RWPE1 (cell line): Measurements from ENCODE around the gene FAM241B.
A peak's percentile ranks its signal among the peaks of the same experiment; 100 is the strongest.

Experiments used
- CTCF ChIA-PET: fragments of 350-600 bp; sonication (Branson Sonifier 250); formaldehyde crosslinking; extraction: SDS; loops from one replicate; lab custom pipeline; 2021; lab: Yijun Ruan, JAX
- POLR2A ChIA-PET: fragments of 400-600 bp; formaldehyde crosslinking; extraction: SDS; loops from one replicate; lab custom pipeline; 2020; ENCODE audit warnings: antibody characterized with exemption; ENCODE audit not compliant: low non-redundant PET; lab: Yijun Ruan, JAX
- DNase-seq: peaks from one replicate; pipeline ENCODE4 v3.0.0; 2012; ENCODE audit warnings: low spot score
- H3K27ac ChIP-seq: fragments of 450-650 bp; 2 replicates; pipeline ENCODE4 v1.5.1; 2017
- CTCF ChIP-seq: fragments of 450-650 bp; conservative IDR thresholded peaks from 2 replicates; pipeline ENCODE4 v1.5.1; 2017; ENCODE audit warnings: low read depth, mild to moderate bottlenecking

FAM241B gene

DNA sequence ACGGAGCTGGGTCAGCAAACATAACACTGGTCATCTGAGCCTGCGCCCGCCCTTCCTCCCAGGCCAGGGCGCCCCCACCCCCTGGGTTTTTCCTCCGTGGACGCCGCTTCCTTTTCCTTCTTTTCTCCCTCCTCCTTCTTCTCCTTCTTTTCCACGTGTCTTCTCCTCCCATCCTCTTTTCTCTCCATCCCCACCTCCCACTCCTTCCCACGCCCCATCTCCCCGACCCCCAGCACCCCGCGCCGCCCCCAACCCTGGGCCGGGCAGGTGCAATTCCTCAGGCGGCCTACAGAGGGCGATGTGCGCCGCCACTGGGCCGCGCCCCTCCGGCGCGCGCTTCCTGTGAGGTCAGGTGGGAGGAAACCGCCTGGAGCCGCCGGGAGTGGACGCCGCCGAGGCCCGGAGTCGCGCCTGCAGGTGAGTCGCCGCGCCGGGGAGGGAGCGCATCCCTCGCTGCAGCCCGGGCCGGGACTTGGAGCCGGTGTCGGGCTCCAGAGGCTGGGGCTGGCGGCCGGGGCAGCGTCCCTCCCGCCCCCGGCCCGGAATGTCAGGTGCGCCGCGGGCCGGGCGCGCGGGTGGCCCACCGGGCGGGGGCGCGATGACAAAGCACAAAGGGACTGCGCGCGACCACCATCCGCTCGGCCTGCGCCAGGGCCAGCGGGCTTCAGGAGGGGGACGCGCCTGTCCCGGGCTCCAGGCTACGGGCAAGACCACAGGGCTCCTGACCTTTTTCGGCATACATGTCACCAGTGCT is at the start of gene FAM241B:
TSS of gene FAM241B (plus strand) at position 351 of the 754 bp plus-strand sequence. CDS start 1,497 bp downstream, outside the sequence.
- TF ChIP-seq CTCF, result peak; percentile 99
- no peak within 1 kb of the TSS for H3K27ac ChIP-seq
- ChIA-PET CTCF (interaction anchor here (0.6 to 1.1 kb wide), 6 partner anchors 11 to 291 kb away, joined by 3 to 6 read pairs (median 3); no protein-coding TSS in a partner anchor), POLR2A (no interaction called here)
- peak; percentile 91 for DNase-seq

DNA sequence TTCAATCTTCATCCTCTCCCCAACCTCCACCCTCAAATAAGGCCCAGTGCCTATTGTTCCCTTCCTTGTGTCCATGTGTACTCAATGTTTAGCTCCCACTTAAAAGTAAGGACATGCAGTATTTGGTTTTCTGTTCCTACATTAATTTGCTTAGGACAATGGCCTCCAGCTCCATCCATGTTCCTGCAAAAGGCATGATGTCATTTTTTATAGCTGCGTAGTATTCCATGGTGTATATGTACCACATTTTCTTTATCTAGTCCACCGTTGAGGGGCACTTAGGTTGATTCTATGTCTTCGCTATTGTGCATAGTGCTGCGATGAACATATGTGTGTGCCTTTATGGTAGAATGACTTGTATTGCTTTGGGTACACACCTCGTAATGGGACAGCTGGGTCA is 49.6 kb upstream of the FAM241B start:
- TF ChIP-seq CTCF, result no peak
- no peak overlapping the region for H3K27ac ChIP-seq
- POLR2A ChIA-PET, result no interaction called here
- no peak for DNase-seq
- CTCF ChIA-PET, result interaction anchor here (0.5 kb wide), 1 partner anchor 16 kb away, joined by 4 read pairs; no protein-coding TSS in a partner anchor

- H3K27ac ChIP-seq, result no peak overlapping the region
- CTCF ChIA-PET, result interaction anchor here (0.6 to 1.2 kb wide), 2 partner anchors 9 to 746 kb away, joined by 3 to 4 read pairs; no protein-coding TSS in a partner anchor
- no peak for TF ChIP-seq CTCF
- POLR2A ChIA-PET, result no interaction called here
- DNase-seq, result no peak
These were observed 46.9 kb upstream of the FAM241B start for GRCh38 chr10:69583106-69583505.

GRCh38 chr10:69584624-69585023 is 45.4 kb upstream of the FAM241B start:
- no peak overlapping the region for H3K27ac ChIP-seq
- no peak for DNase-seq
- ChIA-PET POLR2A (no interaction called here), CTCF (interaction anchor here (0.6 to 0.7 kb wide), 3 partner anchors 221 to 1186 kb away, joined by 3 to 4 read pairs (median 3); no protein-coding TSS in a partner anchor)
- no peak for TF ChIP-seq CTCF

GRCh38 chr10:69588358-69588757 is 41.7 kb upstream of the FAM241B start:
- POLR2A ChIA-PET, result no interaction called here
- no peak overlapping the region for H3K27ac ChIP-seq
- no peak for DNase-seq
- no peak for TF ChIP-seq CTCF
- CTCF ChIA-PET, result no interaction called here

GRCh38 chr10:69600761-69601330 is 29.2 kb upstream of the FAM241B start:
- no peak for DNase-seq
- no peak for TF ChIP-seq CTCF
- POLR2A ChIA-PET, result no interaction called here
- H3K27ac ChIP-seq, result no peak overlapping the region
- CTCF ChIA-PET, result interaction anchor here (1.3 kb wide), 1 partner anchor 28 kb away, joined by 3 read pairs; no protein-coding TSS in a partner anchor
